NOMO-1 treated with dmso at 0.1 percent for 144 hours (cell line): Measurements from ENCODE around the gene MYO7A.

Experiments used
- DNase-seq: peaks from one replicate; lab custom pipeline; 2025; ENCODE audit not compliant: unreplicated experiment; lab: John Stamatoyannopoulos, UW

MYO7A gene

DNA sequence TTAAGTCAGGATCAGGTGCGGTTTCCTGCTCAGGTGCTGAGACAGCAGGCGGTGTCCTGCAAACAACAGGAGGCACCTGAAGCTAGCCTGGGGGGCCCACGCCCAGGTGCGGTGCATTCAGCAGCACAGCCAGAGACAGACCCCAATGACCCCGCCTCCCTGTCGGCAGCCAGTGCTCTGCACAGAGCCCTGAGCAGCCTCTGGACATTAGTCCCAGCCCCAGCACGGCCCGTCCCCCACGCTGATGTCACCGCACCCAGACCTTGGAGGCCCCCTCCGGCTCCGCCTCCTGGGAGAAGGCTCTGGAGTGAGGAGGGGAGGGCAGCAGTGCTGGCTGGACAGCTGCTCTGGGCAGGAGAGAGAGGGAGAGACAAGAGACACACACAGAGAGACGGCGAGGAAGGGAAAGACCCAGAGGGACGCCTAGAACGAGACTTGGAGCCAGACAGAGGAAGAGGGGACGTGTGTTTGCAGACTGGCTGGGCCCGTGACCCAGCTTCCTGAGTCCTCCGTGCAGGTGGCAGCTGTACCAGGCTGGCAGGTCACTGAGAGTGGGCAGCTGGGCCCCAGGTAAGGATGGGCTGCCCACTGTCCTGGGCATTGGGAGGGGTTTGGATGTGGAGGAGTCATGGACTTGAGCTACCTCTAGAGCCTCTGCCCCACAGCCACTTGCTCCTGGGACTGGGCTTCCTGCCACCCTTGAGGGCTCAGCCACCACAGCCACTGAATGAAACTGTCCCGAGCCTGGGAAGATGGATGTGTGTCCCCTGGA lies at the start of gene MYO7A:
MYO7A (plus strand) TSS at position 327 of the 772 bp plus-strand sequence. CDS start 2,389 bp downstream, outside the sequence.
- DNase-seq = no peak

DNA sequence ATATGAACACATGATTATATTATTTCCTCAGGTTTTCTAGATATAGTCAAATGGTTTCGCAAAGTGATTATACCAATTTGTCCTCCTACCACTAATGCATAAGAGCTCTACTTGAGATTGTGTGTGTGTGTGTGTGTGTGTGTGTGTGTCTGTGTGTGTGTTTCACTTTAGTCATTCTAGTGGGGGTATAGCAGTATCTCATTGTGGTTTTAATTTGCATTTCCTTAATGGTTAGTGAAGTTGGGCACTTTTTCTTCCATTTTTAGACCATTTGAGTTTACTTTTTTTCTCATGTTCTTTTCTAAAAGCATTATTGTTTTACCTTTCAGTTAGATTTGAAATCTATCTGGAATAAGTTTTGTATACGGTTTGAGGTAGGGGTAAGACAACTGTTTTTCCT lies 48.4 kb upstream of the MYO7A start:
- no peak for DNase-seq

DNA sequence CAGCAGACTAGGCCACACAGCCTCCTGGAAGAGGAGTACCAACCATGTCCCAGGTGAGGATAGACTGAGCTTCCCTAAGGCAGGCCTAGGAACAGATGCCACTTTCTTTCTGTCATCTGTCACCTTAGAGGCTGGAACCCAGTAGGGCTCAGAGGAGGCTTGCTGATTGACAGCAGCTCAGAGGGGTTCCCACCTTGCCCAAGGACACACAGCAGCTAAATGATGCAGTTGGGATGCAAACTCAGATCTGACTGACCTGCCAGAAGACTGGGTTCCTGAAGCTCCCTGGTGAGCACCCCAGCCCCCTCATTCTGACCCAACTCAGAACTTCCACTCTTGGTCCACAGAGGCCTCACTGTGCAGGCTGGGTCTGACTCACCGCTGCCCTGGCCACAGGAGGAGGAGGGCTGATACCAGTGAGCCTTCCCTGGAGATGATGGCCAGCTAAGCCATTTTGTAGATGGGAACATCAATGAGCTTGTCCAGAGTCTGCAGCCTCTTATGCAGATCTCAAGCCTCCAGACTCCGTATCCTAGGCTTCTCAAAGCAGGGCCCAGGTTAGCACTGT lies 47.3 kb upstream of the MYO7A start:
- no peak for DNase-seq

DNA sequence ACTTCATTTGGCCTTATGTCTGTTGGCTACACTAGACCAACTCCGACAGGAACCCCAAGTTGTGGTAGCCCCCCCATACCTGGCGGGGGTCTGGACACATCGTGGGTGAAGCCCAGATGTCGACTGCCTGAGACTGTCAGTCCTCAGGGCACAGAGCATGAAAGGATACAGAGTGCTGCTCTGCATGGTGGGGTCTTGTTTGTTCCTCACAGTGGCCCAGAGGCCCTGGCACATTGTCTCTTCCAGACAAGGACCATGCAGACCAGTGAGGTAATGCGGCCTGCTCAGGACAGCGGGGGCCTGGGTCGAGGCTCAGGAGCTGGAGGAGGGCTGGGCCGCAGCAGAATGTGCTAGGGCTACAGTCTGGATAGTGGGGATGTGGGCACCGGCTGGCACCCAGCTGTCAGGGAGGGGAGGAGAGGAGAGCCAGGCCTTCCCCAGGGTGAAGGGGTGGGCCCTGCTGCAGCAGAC lies 46.6 kb upstream of the MYO7A start:
- DNase-seq = no peak

DNA sequence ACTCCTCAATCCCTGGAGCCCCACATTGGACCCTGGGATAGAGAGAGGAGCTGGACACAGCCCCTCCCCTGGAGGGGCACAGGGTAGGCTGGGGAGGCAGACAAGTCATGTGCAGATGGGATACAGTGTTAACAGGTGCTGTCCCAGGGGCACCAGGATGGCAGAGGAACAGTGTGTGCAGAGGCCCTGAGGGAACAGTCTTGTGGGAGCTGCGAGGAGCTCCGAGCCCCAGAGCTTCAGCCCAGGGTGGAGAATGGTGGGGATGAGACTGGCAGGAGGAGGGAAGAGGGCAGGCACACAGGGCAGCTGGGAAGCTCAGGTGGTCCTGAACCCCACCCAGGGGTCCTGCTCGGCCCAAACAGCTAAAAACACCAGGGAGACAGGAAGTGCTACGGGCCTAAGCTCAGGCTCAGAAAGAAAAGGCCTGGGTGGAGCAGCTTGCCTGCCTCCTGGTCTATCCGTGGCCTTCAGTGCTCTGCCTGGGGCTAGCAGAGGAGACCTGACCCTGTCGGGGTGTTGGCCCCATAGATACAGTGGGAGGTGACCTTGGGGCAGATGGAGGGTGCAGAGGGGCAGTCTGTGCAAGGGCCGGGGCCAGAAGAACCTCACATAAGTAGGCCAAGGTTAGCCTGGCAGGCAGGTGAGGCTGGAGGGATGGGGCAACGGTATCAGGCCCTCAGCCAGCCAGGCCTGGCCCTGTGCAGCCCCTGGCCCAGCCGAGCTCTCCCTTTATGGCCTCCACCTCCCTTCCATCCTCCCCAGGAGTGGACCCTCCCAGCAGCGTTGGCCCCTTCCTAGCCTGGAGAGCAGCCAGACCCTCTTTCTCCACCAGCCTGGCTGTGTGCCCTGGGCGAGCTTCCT lies 45.8 kb upstream of the MYO7A start:
- DNase-seq = no peak

DNA sequence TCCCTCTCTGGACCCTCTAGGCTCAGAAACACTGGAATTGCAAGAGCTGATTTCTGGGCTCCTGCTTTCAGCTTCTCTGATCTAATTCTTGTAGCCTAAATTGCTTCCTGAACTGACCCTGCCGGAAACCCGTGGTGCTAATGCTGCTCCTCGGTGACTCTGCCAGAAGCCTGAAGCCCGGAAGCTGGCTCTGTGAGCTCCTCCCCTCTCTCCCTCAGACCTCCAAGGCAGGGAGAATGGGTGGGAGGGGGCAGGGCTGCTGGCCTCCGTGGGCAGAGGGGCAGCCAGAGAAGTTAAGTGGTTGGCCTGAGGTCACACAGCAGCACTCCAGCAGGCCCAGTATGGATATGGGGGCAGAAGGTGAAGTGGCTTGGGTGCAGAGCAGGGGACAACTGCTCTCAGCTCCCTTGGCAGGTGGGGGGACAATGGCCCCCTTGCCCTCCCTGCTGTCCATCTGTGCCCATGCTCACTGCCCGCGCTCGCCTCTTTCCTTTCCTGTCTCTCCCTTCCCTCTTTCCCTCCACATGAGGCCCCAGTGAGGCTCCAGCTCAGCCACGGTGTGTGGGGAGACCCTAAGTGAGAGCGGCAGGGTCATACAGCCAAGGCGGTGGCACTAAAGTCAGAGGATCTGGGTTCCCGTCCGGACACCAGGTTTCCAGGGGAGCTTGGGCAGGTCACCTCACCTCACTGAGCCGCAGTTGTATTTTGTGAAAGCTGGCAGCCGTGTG lies 45.0 kb upstream of the MYO7A start:
- peak; percentile 16 for DNase-seq

DNA sequence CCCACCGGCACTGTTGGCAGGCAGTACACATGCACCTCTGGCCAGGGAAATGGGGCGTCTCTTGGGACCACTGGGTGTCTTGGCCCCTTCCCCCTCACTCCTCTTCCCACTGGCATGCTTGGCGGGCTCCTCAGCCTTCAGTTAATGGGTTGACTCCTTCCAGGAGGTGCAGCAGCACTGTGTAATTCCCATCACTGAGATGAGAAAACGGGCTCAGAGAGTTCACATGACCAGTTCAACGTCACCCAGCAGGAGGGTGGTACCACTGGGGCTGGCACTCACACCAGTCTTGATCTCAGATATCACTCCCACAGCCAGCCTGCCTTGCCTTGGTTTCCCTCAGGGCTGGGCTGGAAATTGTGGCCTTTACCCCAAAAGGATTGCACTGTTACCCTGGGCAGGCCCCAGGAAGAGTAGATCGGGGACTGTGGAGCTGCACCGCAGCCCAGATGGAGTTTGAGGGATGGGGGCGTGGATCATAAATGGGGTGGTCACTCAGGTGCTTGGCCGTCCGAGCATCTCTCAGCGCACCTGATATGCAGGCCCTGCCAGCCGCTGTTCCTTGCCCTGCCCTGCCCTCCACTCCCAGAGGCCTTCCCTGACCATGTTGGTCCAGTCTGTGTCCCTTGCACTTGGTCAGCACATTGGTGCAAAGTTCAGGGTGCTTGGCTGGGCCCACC lies 44.3 kb upstream of the MYO7A start:
- no peak for DNase-seq

DNA sequence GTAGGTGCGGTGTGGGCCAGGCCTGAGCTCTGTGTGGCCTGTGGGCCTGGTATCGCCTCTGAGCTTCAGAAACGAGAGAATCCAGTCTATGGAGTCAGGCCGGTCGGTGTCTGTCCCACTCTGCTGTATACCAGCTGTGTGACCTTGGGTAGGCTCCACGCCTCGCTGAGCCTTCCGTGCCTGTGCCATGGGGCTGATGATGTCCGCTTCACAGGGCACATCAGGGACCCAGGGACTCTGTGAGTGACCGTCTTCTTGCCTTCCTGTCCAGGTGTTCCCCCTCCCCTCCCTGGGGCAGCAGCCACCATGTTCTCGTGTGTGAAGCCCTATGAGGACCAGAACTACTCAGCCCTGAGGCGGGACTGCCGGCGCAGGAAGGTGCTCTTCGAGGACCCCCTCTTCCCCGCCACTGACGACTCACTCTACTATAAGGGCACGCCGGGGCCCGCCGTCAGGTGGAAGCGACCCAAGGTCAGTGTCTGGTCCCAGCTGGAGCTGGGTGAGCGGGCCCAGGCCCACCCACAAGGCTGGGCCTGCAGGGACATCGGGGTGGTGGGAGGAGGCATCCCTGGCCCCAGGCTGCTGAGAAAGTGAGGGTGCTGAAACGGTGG lies 43.4 kb upstream of the MYO7A start:
- no peak for DNase-seq

DNA sequence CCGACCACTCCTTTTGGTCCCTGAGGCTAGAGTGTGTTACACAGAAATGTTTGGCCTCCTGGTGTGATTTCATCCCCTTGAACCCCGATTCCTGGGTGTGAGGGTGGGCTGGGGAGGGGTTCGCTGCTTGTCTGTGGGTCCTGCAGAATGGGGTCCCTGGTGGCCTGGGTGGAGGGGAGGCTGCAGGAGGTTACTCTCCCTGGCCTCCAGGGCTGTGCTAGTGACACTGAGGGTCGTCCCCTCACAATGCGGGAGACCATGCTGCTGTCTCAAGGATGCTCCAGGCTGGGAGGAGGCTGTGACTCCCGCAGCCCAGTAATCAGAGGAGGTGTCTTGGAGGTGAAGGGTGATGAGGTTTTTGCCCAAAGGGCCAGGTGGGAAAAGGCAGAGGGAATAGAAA lies 42.4 kb upstream of the MYO7A start:
- no peak for DNase-seq

DNA sequence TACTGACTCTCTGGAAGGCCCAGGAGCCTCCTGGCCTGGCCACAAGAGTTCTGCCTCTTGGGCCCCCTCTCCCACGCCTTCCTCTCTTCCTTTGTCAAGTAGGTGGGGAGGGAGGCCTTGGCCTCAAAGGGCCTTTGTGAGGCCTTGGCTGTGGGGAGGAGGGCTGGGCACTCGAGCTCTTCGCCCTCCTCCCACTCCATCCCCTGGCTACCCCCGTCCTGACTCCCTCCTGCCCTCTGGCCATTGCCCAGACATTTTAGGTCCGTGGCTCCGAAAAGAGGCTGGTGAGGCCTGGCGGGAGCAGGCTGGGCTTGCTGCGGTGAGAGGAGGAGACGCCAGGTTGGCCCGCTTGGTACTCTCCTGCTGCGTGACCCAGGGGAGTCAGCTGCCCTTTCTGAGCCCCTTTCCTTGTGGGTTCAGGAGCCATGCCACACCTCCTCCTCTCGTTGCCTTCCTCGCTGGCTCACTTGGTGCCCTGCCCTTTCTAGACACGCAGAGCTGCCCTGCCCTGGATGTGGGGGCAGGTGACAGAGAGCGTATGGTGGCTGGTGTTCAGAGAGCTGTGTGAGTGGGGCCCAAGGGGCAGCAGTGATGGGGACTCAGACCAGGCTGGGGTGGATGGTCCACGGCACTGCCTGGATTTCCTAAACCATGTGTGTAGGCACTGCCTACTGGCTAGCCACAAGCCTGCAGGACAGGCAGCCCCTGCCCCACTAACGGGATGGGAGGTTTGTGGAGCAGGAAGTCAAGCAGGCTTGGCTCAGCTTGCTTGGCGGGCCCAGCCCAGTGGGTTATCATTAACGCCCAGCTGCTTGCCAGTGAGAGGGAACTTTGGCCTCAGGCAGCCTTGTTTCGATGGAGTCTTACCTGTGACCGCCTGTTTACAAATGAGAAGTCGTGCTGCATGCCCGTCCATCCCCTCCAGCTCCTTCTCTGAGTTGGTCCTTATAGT lies 41.2 kb upstream of the MYO7A start:
- DNase-seq = no peak

DNA sequence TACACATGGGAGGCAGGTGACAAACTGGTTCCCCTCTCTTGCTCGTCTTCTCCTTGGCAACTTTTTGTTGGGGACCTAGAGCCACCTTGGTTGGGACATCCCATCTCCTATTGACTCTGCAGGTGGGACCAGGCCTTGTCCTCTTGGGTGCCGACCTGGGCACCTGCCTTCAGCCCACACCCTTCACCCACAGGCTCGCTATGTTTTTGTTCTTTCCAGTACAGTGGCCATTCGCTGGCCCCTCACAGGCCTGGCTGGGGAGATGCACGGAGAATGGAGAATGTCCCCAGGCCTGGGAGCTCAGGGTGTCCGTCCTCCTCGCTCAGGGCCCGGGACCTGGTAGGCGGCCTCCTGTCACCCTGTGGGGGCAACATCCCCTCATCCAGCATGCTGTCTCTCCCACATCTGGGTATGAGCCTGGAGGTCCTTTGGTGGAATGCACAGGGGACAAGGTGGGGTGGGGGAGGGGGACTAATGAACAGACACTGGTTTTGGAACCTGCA lies 40.3 kb upstream of the MYO7A start:
- DNase-seq = no peak

DNA sequence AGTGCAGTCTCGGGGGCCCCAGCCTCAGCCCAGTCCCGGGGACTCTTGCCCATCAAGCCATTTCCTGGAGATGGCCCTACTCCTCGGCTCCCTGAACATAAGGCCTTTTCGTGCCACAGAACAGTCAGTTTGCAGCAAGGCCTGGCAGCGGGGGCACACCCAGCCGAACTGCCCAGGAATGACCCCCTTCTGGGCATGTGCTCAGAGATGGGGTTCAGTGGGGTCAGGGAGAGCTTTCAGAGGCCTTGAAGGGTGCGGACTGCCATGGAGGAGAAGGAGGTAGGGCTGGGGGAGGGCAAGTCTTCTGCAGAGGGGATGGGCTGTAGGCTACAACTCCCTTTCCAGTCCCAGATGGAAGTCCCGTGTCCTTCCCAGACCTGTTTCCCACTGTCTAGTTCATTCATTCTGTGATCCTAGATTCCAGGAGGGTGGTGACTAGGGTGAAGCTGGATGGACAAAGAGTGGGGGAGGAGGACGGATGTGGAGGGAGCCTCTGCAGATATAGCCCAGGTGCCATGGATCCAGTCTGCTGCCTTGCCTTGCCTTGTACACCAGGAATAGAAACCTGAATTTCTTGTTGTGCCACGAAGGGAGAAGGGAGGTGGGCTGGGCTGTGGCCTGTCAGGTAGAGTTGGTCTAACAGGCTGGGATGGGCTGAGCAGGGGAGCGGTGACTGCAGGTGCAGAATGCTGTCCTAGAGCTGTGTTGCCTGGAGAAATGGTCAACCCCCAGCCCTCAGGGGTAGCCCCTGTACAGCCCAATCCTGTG lies 39.6 kb upstream of the MYO7A start:
- no peak for DNase-seq

DNA sequence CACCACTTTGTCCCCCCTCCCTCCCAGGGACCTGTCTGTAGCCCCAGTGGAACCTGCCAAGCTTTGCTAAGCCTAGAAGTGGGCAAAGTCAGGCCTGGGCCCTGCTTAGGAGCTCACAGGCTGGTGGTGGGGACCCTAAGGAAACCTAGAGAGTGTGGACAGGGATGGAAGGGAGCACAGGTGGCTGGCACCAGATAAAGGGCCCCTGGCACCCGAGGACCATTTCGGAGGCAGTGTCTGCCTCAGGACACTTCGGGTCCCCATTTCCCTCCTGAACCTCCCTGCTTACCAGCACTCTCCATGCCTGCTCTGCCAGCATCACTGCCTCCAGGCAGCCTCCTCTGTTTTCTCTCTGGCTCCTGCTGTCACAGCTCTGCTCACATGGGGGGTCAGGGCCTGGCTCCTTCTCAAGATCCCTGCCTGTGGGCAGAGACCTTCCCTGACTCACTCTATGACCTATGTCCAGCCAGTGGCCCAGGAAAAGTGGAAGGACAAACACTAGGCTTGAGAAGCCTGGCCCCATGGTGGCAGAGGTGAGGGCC lies 39.0 kb upstream of the MYO7A start:
- DNase-seq = no peak

DNA sequence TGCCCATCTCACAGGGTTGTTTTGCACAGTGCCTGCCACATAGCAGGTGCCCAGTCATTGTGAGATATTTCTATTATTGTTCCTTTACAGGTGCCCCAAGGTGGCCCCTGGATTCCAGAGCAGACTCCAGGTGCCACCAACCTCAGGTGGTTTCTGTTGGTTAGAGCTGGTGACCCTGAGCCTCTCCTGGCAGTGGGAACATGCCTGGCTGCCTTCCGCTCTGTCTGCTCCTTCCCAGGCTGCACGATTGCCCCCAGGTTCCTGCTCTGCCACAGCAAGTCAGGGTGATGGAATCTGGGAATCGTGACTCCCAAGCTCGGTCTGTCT lies 38.0 kb upstream of the MYO7A start:
- DNase-seq = no peak

DNA sequence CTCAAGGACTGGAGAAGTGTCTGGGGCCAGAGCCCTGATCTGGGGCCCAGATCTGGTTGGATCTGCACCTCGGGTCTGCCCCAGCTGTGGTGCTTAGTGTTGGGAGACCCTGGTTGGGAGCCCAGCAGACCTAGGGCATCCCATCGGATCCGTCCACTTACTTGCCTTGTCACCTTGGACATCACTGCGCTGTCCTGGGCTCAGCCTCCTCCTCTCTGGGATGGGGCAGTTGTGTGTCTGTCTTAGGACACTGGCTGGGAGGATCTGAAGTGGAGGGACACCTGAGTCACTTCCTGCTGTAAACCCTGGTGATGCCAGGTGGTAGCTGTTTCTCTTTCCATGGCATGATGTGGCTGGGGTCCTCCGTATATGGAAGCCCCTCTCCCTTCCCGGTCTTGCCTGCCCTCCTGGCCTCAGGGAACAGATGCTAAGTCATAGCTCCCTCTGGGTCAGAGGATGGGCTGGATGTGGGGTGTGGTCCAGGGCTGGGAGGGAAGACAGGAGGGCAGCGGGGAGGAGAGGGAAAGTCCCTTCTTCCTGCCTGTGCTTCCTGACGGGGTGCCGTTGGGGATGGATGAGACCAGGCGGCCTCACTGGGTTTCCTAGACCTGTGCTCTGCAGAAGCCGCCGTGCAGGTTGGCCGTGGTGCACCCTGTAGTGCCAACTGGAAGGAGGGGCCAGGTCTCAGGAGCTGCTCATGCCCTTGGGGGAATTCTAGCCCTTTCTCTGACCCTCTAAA lies 37.5 kb upstream of the MYO7A start:
- DNase-seq = no peak

DNA sequence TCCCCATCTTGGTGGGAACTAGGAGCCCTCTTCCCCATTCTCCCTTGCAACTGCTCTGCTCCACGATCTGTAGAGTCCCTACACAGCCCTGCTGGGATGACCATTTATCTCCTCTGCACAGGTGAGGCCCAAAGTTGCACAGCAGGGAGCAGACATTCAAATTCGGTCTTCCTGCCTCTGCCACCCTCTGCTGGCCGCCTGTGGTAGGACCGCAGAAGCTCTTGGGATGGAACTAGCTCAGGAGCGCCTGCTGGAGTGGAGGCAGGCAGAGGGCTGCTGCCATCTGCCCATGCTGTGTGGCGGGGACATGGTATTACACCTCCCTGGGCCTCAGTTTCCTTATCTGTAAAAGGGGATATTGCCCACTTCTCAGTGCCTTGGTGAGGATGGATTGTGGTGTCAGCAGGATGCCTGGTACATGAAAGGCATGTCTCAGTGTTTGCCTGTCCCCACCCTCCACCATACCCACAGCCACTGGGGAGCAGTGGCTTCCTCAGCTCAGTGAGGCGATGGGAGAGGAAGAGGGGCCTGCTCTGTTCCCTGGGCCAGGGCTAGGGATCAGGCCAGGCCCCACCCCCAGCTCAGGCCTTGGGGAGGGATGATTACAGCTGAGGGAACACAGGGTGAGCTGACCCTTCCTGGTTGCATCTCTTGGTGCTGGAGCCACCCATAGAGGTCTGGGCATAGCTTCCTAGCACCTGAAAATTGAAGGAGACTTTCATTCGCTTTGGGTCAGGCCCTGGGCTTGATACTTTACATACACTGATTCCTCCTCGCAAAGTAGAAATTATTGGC lies 36.7 kb upstream of the MYO7A start:
- DNase-seq = peak; percentile 63
